T-helper 1 cell (primary cell): Measurements from ENCODE around the gene BPIFA1.
A peak's percentile ranks its signal among the peaks of the same experiment; 100 is the strongest.

Experiments used
- DNase-seq, 5 donors: peaks; one replicate each; pipeline ENCODE4 v3.0.0-alpha.2; 2012 to 2020

BPIFA1 gene

DNA sequence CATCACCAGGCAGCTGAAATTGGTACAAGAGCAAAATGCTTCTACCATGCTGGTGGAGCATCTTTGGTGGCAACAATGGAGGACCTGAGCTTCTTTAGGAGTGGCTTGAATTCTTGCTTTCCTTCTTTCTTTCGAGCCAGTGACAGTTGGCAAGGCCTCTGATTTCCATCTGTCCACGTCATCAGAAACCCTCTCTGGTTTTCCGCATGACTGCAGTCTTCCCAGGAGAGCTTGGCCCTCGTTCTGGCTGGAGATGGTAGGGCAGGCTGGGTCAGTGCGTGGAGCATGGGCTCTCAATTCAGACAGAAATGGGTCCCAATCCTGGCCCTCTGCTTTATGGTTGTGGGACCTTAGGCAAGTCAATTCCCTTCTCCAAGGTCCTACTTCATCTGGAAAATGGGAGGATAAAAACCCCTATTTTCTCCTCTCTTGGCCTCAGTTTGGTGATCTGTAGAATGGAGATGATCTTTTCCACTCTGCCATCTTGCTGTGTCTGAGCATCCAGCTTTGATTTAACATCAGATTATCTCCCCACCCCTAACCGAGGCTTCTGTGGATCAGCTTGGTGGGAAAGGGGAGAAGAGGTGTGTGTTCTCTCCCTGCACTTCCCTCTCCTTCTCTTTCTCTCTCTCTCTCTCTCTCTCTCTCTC, 43.6 kb downstream of the BPIFA1 start:
- no peak for DNase-seq

DNA sequence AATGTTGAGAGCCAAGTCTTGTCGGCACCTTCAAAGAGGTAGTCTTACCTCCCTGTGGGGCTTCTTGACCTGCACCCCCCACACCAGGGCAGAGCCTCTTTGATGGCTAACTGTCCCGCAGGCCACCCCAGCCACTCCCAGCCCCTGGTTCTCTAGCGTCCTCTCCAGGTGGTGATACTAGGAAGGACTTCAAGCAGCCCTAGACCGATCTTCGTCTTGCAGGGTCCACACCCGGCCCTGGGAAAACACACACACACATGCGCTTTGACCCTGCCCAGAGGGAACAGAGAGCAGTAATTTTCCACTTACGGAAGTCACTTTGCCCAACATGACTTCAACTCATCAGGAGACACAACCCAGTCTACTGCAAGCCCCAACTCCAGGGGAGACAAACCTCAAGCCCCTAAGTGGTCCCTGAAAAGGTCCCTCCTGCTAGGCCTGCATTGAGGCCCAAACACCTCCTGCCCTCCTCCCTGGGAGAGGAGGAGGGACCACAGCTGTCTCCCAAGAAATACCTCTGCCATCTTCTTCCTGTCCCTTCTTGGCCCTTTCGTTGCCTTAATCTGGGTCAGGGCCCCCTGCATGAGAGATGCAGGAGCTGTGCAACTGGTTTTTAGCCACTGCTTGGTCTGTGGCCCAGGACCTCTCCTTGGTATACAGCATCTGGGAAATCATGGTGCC, 44.3 kb downstream of the BPIFA1 start:
- no peak for DNase-seq

DNA sequence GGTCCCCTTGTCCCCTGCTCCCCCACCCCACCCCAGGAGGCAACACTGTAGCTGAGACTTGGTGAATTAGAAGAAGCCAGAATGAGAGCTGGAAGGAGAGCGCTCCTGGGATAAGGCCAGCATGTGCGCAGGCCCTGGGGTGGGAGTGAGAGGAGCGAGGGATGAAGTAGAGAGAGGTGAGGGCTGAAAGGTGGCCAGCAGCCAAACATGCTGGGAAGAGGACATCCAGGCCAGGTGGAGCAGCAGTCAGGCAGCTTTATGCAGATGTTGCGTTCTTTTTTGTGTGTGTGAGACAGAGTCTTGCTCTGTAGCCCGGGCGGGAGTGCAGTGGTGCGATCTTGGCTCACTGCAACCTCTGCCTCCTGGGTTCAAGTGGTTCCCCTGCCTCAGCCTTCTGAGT, 45.0 kb downstream of the BPIFA1 start:
- DNase-seq, result no peak

DNA sequence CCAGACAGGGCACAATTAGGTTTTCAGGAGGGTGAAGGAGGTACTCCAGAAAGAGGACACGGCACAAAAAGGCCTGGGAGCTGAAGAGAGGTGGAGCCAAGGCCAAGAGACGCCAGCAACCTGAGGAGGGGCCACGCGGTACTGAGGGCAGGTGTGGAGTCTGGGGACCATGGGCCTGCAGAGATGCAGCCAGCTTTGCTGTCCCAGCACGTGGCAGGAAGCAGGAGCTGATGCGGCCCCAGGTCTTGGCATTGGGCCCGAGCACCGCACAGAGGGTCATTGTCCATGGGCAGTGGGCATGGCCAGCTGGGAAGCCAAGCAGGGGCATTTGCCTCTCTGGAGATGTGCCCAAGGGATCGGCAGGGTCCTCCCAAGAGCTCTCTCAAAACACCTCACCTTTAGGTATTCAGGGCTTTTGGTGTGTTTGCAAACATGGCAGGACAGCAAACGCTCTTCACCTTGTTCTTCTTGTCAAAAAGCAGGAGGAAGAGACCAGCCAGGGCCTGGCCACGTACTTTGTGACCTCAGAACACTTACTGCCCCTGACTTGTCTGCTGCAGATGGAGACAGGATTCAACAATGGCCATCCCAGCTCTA, 45.9 kb downstream of the BPIFA1 start:
- no peak for DNase-seq

DNA sequence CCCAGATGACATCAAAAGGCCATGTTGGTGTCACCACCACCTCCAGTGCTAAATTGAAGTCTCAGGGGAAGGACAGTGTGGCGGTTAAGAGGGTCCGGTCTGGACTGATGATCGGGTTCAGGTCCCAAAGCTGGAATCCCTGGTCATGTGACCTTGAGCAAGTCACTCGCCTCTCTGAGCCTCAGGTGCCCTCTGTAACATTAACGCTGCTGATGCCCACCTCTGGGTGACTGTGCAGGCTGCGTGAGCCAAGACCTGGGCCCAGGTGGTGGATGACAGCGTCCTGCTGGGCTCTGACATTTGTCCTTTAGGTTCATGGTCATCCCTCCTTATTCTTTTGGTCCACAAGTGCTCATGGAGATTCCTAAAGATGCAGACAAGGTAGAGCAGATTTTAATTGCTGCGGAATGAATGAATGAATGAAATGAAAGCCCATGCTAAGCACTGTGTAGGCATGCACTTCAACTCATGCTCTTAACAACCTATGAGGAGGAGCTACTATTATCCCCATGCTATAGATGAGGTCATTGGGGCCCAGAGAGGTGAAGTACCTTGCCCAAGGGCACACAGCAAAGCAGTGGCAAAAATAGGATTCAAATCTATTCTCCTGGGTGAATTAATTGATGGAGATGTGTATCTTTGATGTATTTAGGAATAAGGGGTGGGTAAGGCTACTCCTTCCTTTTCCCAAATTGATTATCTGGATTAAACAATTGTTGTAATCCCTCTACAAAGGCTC, 46.6 kb downstream of the BPIFA1 start:
- DNase-seq, result no peak

DNA sequence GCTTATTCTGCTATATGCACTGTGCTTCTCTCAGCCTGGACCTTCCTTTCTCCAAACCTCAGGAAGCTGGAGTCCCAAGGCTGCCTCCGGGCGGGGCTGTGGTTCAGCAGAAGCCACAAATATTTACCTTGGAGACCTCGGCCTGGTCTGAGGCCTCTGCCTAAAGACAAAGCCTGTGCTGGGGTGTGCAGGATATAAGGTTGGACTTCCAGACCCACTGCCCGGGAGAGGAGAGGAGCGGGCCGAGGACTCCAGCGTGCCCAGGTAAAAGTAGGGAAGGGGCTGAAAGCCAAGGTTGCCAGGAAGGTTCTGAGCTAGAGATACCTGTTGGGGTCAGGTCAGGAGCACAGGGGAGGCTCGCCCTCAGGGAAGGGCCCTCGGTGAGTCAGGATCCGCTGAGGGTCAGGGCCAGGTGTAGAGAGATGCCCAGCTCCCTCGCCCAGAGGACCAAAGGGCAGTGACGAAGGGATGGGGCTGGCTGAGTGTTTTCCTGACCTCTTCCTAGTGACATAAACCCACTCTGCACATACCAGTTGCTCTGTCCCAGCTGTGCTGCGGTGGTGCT, 47.3 kb downstream of the BPIFA1 start, which contains the start of gene BPIFB1:
TSS of gene BPIFB1 (plus strand) at position 224 of the 565 bp plus-strand sequence. CDS start 2,860 bp downstream, outside the sequence.
- DNase-seq, result no peak

DNA sequence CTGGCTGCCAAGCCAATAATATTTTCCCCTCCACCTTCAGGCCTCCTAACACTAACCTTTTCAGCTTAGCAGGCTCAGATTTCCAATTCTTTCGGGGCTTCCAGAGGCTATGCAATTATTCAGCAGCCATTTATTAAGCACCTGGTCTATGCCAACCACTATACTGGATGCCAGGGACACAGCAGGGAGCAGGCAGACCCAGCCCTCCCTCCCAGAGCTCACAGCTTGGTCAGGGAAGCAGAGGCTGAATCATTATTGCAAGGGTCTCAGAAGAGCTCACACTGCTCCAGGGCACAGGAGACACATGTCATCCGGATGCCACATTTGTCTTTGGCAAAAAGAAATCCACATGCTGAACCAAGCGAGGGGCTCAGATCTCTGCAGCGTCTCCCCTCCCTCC, 48.5 kb downstream of the BPIFA1 start:
- no peak for DNase-seq

DNA sequence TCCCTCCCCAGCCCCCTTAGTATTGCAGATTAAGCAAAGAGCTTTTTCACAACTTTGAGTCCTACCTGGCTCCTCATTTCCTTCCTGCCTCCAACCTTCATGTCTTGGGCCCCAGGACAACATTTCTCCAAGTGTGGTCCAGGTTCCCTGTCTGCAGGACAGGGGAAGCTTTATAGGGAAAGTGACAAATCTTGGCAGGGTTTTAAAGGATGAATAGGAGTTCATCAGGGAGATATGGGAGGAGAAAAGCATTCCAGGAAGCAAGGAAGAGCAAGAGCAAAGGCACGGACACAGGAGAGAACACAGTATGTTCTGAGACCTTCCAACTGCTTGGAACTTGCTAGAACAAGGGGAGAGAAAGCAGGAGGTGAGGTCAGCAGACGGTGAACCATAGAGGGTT, 49.1 kb downstream of the BPIFA1 start:
- DNase-seq, result no peak

DNA sequence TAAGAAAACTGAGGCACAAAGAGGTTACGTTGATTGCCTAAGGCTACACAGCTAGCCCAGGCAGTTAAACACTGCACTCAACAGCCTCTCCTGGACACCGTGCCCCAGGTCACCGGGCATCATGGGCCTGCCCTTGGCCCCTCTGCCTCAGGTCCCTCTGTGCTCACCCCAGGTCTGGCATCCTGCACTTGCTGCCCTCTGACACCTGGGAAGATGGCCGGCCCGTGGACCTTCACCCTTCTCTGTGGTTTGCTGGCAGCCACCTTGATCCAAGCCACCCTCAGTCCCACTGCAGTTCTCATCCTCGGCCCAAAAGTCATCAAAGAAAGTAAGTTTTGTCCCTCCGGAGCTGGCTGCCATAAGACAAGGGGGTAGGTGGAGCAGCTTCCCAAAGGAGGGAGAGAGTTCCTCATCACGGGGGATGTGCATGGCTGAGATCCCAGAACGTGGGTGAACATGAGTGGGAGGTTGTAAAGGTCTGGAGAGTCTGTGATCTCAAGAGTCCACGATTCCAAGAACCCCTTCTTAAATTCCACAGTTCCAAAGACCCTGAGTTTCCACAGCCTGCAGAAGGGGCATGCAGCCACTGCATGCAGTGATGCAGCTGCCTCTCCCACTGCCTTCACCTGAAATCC, 50.2 kb downstream of the BPIFA1 start:
- DNase-seq, result no peak

DNA sequence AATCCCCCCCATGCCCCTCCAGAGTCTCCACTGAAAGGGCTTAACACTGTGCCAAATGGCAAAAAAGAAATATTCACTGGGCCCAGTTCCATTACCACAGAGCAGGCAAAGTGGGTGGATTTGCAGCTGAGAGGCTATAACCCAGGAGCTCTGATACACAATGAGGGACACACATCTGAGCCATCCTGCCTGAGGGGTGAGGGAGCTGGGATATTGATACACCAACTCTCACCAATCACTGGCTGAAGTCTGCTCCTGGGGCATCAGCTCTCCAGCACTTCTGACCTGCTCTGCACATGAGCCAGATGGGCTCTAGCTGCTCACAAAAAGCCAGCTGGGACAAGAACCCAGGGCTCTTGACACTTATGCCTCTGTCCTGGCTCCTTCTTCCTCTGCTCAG, 52.1 kb downstream of the BPIFA1 start:
- DNase-seq, result no peak

DNA sequence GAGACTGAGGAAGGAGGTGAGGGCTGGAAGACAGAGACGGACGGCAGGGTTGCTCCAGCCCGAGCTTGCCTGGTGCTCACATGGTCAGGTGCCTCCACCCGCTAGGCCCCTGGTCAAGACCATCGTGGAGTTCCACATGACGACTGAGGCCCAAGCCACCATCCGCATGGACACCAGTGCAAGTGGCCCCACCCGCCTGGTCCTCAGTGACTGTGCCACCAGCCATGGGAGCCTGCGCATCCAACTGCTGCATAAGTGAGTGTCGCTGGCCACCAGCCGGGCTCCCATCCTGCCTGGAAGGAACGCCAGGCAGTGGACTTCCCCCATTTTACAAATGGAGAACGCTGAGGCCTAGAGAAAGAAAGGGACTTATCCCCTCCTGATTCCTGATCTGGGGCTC, 55.1 kb downstream of the BPIFA1 start:
- no peak for DNase-seq

DNA sequence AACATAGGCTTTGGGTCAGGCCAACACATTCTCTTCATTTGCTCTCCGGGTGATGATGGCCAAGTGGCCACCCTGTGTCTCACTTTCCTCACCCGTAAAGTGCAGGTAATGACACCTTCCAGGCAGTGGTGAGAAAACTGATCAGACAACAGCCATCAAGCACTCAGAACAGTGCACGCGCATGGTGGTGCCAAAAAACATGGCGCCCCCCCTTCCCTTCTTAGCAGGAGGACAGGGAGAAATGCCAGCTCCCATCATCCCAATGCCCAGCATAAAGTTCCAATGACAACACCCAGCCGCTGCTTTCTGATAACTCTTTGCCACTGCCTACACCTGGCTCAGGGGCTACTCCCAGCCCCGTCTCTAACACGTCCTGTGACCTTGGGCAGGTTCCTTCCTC, 55.6 kb downstream of the BPIFA1 start:
- no peak for DNase-seq

DNA sequence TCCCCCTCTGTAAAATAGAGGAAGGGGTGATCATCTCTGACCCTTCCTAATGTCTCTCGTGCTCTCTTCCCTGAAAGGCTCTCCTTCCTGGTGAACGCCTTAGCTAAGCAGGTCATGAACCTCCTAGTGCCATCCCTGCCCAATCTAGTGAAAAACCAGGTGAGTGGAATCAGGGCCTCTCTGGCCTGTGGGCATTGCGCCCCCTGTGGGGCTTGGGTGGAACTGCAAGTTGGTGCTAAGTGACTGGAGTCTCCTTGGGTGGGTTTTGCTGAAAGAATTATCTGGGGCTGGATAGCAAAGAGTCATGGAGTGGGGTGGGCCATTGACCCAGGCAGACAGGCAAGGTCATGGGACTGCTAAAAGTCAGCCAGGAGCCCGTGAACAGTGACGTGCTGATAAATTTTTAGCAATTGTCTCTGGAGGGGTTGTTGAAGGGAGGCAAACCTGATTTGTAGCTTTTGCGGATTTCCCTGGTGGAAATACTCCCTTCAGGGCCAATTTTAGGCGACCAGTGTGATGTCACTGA, 56.1 kb downstream of the BPIFA1 start:
- peak; percentile 24 to 58 (median 40) for DNase-seq
